K562 (cell line): ENCODE data around the gene OVCA2.

Experiments
- CTCF ChIP-seq, 3 experiments: IDR thresholded peaks in 2 of 3; conservative IDR thresholded peaks in 1 of 3; 2 replicates each; pipeline ENCODE4 v1.5.1; 2011 to 2012; ENCODE audit warnings: low read length in 3 of 3, mild to moderate bottlenecking in 3 of 3, control low read depth in 2 of 3, improper control_type of control experiment in 1 of 3, inconsistent platforms in 1 of 3, low read depth in 1 of 3, mixed read lengths in 1 of 3, moderate library complexity in 1 of 3; ENCODE audit not compliant: insufficient read depth in 2 of 3
- ELF4 ChIP-seq: fragments of 450-650 bp; formaldehyde crosslinking; IDR thresholded peaks from 2 replicates; pipeline ENCODE4 v1.4.0; 2022; ENCODE audit warnings: missing genetic modification characterization
- EP300 ChIP-seq: IDR thresholded peaks from 2 replicates; pipeline ENCODE4 v1.6.1; 2012; ENCODE audit warnings: low read length, improper control_type of control experiment
- KDM4B ChIP-seq, 2 experiments: fragments of 450-650 bp in 1 of 2; sonication (generic) in 1 of 2; IDR thresholded peaks; 2 replicates each; pipeline ENCODE4 v1.6.1; 2016 to 2017; ENCODE audit warnings: borderline replicate concordance in 2 of 2, antibody characterized with exemption in 1 of 2, low read depth in 1 of 2, mild to moderate bottlenecking in 1 of 2
- MXI1 ChIP-seq: IDR thresholded peaks from 2 replicates; pipeline ENCODE4 v1.6.1; 2011; ENCODE audit warnings: low read depth, mild to moderate bottlenecking, improper control_type of control experiment, low read length
- NBN ChIP-seq: fragments of 450-650 bp; IDR thresholded peaks from 2 replicates; pipeline ENCODE4 v1.6.1; 2016; ENCODE audit warnings: low read depth, mild to moderate bottlenecking
- NCOA4 ChIP-seq: fragments of 450-650 bp; IDR thresholded peaks from 2 replicates; pipeline ENCODE4 v1.6.1; 2018; ENCODE audit warnings: mild to moderate bottlenecking; ENCODE audit not compliant: partially characterized antibody
- NRF1 ChIP-seq, 2 experiments: fragments of 450-650 bp; IDR thresholded peaks in 1 of 2; conservative IDR thresholded peaks in 1 of 2; 2 replicates each; pipeline ENCODE4 v1.6.1; 2014; ENCODE audit warnings: mild to moderate bottlenecking in 2 of 2
- POLR2AphosphoS5 ChIP-seq: IDR thresholded peaks from 2 replicates; pipeline ENCODE4 v1.6.1; 2011; ENCODE audit warnings: mild to moderate bottlenecking, low read depth, low read length, moderate library complexity; ENCODE audit not compliant: control insufficient read depth, insufficient read depth
- PYGO2 ChIP-seq: fragments of 450-650 bp; IDR thresholded peaks from 2 replicates; pipeline ENCODE4 v1.6.1; 2016; ENCODE audit warnings: mild to moderate bottlenecking, missing genetic modification characterization, moderate library complexity, missing compliant biosample characterization
- YY1 ChIP-seq, 3 experiments: IDR thresholded peaks; 2 replicates each; pipeline ENCODE4 v1.6.1; 2011; ENCODE audit warnings: low read length in 2 of 3, mild to moderate bottlenecking in 2 of 3, moderate library complexity in 2 of 3, borderline replicate concordance in 1 of 3, control low read depth in 1 of 3, low read depth in 1 of 3; ENCODE audit not compliant: insufficient read depth in 3 of 3, insufficient replicate concordance in 2 of 3, control insufficient read depth in 1 of 3, insufficient read length in 1 of 3; ENCODE audit errors: extremely low read depth in 1 of 3
- ZKSCAN1 ChIP-seq: fragments of 150-350 bp; IDR thresholded peaks from 2 replicates; pipeline ENCODE4 v1.6.1; 2016; ENCODE audit warnings: low read depth, low read length

- TF ChIP-seq ELF4 (CRISPR knock-in tag) (no peak), KDM4B (IDR thresholded peaks at IDR 0.05; ENCODE audit: borderline replicate concordance in 2 of 2, low read depth in 1 of 2) (no peak), NRF1 (conservative IDR thresholded peaks at IDR 0.05 in 1 of 2, IDR thresholded peaks at IDR 0.05 in 1 of 2) (no peak), POLR2AphosphoS5 (no peak), CTCF (IDR thresholded peaks at IDR 0.05 in 2 of 3, conservative IDR thresholded peaks at IDR 0.05 in 1 of 3; ENCODE audit: insufficient read depth in 2 of 3, low read depth in 1 of 3, low read length in 3 of 3) (no peak), NBN (no peak), NCOA4 (no peak), ZKSCAN1 (no peak), YY1 (IDR thresholded peaks at IDR 0.05; ENCODE audit: borderline replicate concordance in 1 of 3, control insufficient read depth in 1 of 3, extremely low read depth in 1 of 3, insufficient read depth in 3 of 3, insufficient read length in 1 of 3, insufficient replicate concordance in 2 of 3, low read depth in 1 of 3, low read length in 2 of 3) (no peak), EP300 (no peak), PYGO2 (tag) (no peak), MXI1 (no peak)
Observed at GRCh38 chr17:1997927-1998742, 43.7 kb upstream of the OVCA2 start.
